Suprapubic skin (tissue), 4 donors: Measurements from ENCODE around the gene BRD9. TPM values are rescaled to one million over a fixed set of nuclear protein-coding genes. Genes with fewer than 3 reads are reported as not detected.

Experiments
- DNase-seq, 2 donors: peaks; one replicate each; pipeline ENCODE4 v3.0.0-alpha.2; 2019; ENCODE audit warnings: low spot score in 2 of 2
- H3K27ac ChIP-seq: fragments of 200-600 bp; sonication (generic); one replicate; pipeline ENCODE4 v1.5.1; 2019
- H3K27me3 ChIP-seq: fragments of 200-600 bp; sonication (generic); one replicate; pipeline ENCODE4 v1.5.1; 2019
- H3K36me3 ChIP-seq: fragments of 200-600 bp; sonication (generic); one replicate; pipeline ENCODE4 v1.5.1; 2019
- H3K4me1 ChIP-seq: fragments of 200-600 bp; sonication (generic); one replicate; pipeline ENCODE4 v1.5.1; 2019
- H3K4me3 ChIP-seq: fragments of 200-600 bp; sonication (generic); one replicate; pipeline ENCODE4 v1.5.1; 2019; ENCODE audit warnings: mild to moderate bottlenecking
- H3K9me3 ChIP-seq: fragments of 200-600 bp; sonication (generic); one replicate; pipeline ENCODE4 v1.5.1; 2019
- CTCF ChIP-seq, 2 donors: fragments of 200-600 bp in 1 of 2; fragments of 450-650 bp in 1 of 2; sonication (generic) in 1 of 2; IDR thresholded peaks; one replicate each; pipeline ENCODE4 v1.5.1; 2016 to 2019; ENCODE audit warnings: antibody characterized with exemption in 2 of 2, mild to moderate bottlenecking in 1 of 2, moderate library complexity in 1 of 2
- EP300 ChIP-seq: sonication (generic); formaldehyde crosslinking; IDR thresholded peaks from one replicate; pipeline ENCODE4 v1.6.1; 2017; ENCODE audit warnings: antibody characterized with exemption
- POLR2A ChIP-seq, 2 donors: fragments of 450-650 bp; IDR thresholded peaks; one replicate each; pipeline ENCODE4 v1.6.1; 2017; ENCODE audit warnings: antibody characterized with exemption in 2 of 2, mild to moderate bottlenecking in 2 of 2, moderate library complexity in 2 of 2
- POLR2AphosphoS5 ChIP-seq, 3 donors: sonication (generic); formaldehyde crosslinking; IDR thresholded peaks; one replicate each; pipeline ENCODE4 v1.6.1; 2017; ENCODE audit warnings: antibody characterized with exemption in 3 of 3
- WGBS: methylation state at CpG from one replicate; pipeline ENCODE4 v1.1.5; 2018; 5-methylcytosine and 5-hydroxymethylcytosine counted together
- total RNA-seq, 4 donors: library from RNA; depleted of rRNA; stranded (reverse); fragments of >200 nt; gene quantifications; one replicate each; pipeline ENCODE4 v1.1.0, GENCODE V29; 2016

BRD9 gene
- total RNA-seq, 4 donors from 2014 or later = 25.2 to 73.0 (median 38.8) TPM

GRCh38 chr5:876398-877365, 15.9 kb downstream of the BRD9 start:
- TF ChIP-seq CTCF (IDR thresholded peaks at IDR 0.05) = no peak
- Histone ChIP-seq H3K36me3 (peaks cover 78% of the 10 kb centered on the region), H3K27me3 (no peaks in the 10 kb centered on the region), H3K4me3 (no peak overlapping the region), H3K27ac (no peak overlapping the region), H3K4me1 (no peaks in the 10 kb centered on the region), H3K9me3 (no peaks in the 10 kb centered on the region)
- DNase-seq = no peak
- WGBS = 88% methylated on average over 21 of the region's 28 CpGs

GRCh38 chr5:875931-876330, 16.7 kb downstream of the BRD9 start:
- DNase-seq = no peak
- H3K36me3 ChIP-seq = peaks cover 78% of the 10 kb centered on the region
- no peaks in the 10 kb centered on the region for H3K27me3 ChIP-seq
- no peak overlapping the region for H3K4me3 ChIP-seq
- no peaks in the 10 kb centered on the region for H3K4me1 ChIP-seq
- TF ChIP-seq CTCF (IDR thresholded peaks at IDR 0.05) (no peak), POLR2A (IDR thresholded peaks at IDR 0.05) (no peak), EP300 (no peak), POLR2AphosphoS5 (IDR thresholded peaks at IDR 0.05) (no peak)
- H3K27ac ChIP-seq = no peak overlapping the region
- 97% methylated on average over 23 of the region's 24 CpGs for WGBS
- H3K9me3 ChIP-seq = no peaks in the 10 kb centered on the region

GRCh38 chr5:873328-873727, 19.3 kb downstream of the BRD9 start:
- TF ChIP-seq POLR2A (IDR thresholded peaks at IDR 0.05) = no peak
- TF ChIP-seq EP300 = no peak
- no peak for TF ChIP-seq POLR2AphosphoS5 (IDR thresholded peaks at IDR 0.05)
- TF ChIP-seq CTCF (IDR thresholded peaks at IDR 0.05) = no peak

GRCh38 chr5:872301-872700, 20.3 kb downstream of the BRD9 start:
- H3K27me3 ChIP-seq = no peaks in the 10 kb centered on the region
- no peak overlapping the region for H3K4me3 ChIP-seq
- DNase-seq = no peak
- H3K4me1 ChIP-seq = no peaks in the 10 kb centered on the region
- 83% methylated on average over 9 of the region's 10 CpGs for WGBS
- TF ChIP-seq EP300 (no peak), CTCF (IDR thresholded peaks at IDR 0.05) (no peak), POLR2AphosphoS5 (IDR thresholded peaks at IDR 0.05) (no peak), POLR2A (IDR thresholded peaks at IDR 0.05) (no peak)
- no peaks in the 10 kb centered on the region for H3K9me3 ChIP-seq
- peaks cover 99% of the 10 kb centered on the region for H3K36me3 ChIP-seq
- H3K27ac ChIP-seq = no peak overlapping the region

More at GRCh38 chr5:873328-873727, 19.3 kb downstream of the BRD9 start:
- Histone ChIP-seq H3K4me1 (no peaks in the 10 kb centered on the region), H3K27ac (no peak overlapping the region), H3K36me3 (peaks cover 99% of the 10 kb centered on the region), H3K4me3 (no peak overlapping the region), H3K27me3 (no peaks in the 10 kb centered on the region), H3K9me3 (no peaks in the 10 kb centered on the region)
- WGBS = 89% methylated on average over 8 of the region's 8 CpGs
- no peak for DNase-seq

- DNase-seq = no peak
- 93% methylated on average over 29 of the region's 29 CpGs for WGBS
- Histone ChIP-seq H3K36me3 (peaks cover 99% of the 10 kb centered on the region), H3K27me3 (no peaks in the 10 kb centered on the region), H3K4me3 (no peak overlapping the region), H3K9me3 (no peaks in the 10 kb centered on the region), H3K4me1 (no peaks in the 10 kb centered on the region), H3K27ac (no peak overlapping the region)
- TF ChIP-seq POLR2AphosphoS5 (IDR thresholded peaks at IDR 0.05) (no peak), POLR2A (IDR thresholded peaks at IDR 0.05) (no peak), CTCF (IDR thresholded peaks at IDR 0.05) (no peak), EP300 (no peak)
Observed at GRCh38 chr5:871596-872298, 20.9 kb downstream of the BRD9 start.
